K562 (cell line): ENCODE results near the gene ASB14. TPM values are rescaled to one million over a fixed set of nuclear protein-coding genes. Genes with fewer than 3 reads are reported as not detected.

Experiments used
- polyA plus RNA-seq, 8 experiments: library from polyadenylated mRNA; depleted of rRNA in 4 of 8; stranded (reverse) in 5 of 8; unstranded in 3 of 8; fragments of >200 nt; fragmentation: Nextera tagmentation in 2 of 8; fragmentation: Illumina TruSeq in 1 of 8; extraction: Ambion mirVana in 2 of 8; extraction: Trizol in 1 of 8; gene quantifications; 2 replicates each; pipeline versions ENCODE4 v1.2.1 to v1.2.3, GENCODE V29; 2011 to 2014; ENCODE audit warnings: inconsistent platforms in 1 of 8, missing spikeins in 1 of 8
- total RNA-seq, 7 experiments: library from RNA; depleted of rRNA in 6 of 7; stranded (reverse); fragments of >200 nt in 6 of 7; fragmentation: Illumina TruSeq in 2 of 7; extraction: Trizol in 2 of 7; gene quantifications; 2 replicates each; pipeline versions ENCODE4 v1.2.1 to v1.2.3, GENCODE V29; 2011 to 2021; ENCODE audit warnings: low replicate concordance in 1 of 7
- TF ChIP-seq, protein P1 (sequence below), 2 experiments: fragments of 450-650 bp; formaldehyde crosslinking in 1 of 2; IDR thresholded peaks; 2 replicates each; pipeline versions ENCODE4 v1.4.0 to v1.6.1; 2014 to 2020; ENCODE audit warnings: mild to moderate bottlenecking in 2 of 2, borderline replicate concordance in 1 of 2, low read depth in 1 of 2

Gene ASB14
- total and polyA plus RNA-seq, 9 of the 15 experiments (the other 6 are each of a cell fraction or from before 2014, with no cell fraction given), result 0.01 to 0.07 TPM; not detected in 7

DNA sequence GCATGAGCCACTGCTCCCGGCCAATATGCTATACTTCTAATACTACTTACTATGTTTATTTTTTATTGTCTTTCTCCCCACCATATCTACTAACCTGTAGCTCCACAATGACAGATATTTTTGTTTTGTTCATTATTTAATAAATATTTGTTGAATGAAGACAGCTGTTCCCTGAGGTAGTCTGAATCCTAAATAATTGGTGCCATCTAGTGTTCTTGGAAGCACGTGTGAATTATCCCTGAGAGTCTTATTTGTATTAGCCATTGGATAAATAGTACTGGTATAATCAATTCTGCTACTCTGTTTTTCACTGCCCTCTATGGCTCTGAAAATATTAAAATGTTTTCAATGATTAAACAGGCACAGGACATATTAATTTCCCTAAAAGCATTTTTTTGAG is 70.6 kb downstream of the ASB14 start (continued):
- TF ChIP-seq, protein P1, sequence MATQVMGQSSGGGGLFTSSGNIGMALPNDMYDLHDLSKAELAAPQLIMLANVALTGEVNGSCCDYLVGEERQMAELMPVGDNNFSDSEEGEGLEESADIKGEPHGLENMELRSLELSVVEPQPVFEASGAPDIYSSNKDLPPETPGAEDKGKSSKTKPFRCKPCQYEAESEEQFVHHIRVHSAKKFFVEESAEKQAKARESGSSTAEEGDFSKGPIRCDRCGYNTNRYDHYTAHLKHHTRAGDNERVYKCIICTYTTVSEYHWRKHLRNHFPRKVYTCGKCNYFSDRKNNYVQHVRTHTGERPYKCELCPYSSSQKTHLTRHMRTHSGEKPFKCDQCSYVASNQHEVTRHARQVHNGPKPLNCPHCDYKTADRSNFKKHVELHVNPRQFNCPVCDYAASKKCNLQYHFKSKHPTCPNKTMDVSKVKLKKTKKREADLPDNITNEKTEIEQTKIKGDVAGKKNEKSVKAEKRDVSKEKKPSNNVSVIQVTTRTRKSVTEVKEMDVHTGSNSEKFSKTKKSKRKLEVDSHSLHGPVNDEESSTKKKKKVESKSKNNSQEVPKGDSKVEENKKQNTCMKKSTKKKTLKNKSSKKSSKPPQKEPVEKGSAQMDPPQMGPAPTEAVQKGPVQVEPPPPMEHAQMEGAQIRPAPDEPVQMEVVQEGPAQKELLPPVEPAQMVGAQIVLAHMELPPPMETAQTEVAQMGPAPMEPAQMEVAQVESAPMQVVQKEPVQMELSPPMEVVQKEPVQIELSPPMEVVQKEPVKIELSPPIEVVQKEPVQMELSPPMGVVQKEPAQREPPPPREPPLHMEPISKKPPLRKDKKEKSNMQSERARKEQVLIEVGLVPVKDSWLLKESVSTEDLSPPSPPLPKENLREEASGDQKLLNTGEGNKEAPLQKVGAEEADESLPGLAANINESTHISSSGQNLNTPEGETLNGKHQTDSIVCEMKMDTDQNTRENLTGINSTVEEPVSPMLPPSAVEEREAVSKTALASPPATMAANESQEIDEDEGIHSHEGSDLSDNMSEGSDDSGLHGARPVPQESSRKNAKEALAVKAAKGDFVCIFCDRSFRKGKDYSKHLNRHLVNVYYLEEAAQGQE (IDR thresholded peaks at IDR 0.05; ENCODE audit: borderline replicate concordance), result peak; percentile 46; the same call in 1 of the 2 replicates
- TF ChIP-seq, protein P1 (CRISPR knock-in tag; IDR thresholded peaks at IDR 0.05; ENCODE audit: low read depth), result no peak

Other genes starting within 250 kb of the ASB14 start
- not detected in 2 replicates for gene SPATA12, start 232.0 kb downstream of the ASB14 start, total RNA-seq (2014; rRNA removed)
- not detected in 2 replicates for gene SPATA12, start 232.0 kb downstream of the ASB14 start, total RNA-seq (2014; rRNA removed; fragmentation: Illumina TruSeq; extraction: Trizol)
- gene SPATA12, start 232.0 kb downstream of the ASB14 start, total RNA-seq (2015; rRNA removed; fragmentation: Illumina TruSeq; extraction: Trizol), result not detected in 2 replicates
- gene SPATA12, start 232.0 kb downstream of the ASB14 start, total RNA-seq (2021), result not detected in 2 replicates
- not detected in 2 replicates for gene SPATA12, start 232.0 kb downstream of the ASB14 start, polyA plus RNA-seq (2011; rRNA removed)
- gene SPATA12, start 232.0 kb downstream of the ASB14 start, polyA plus RNA-seq (2014; fragmentation: Illumina TruSeq; extraction: Trizol), result not detected in 2 replicates
- gene SPATA12, start 232.0 kb downstream of the ASB14 start, polyA plus RNA-seq (2014; fragmentation: Nextera tagmentation; extraction: Ambion mirVana), result not detected
- gene SPATA12, start 232.0 kb downstream of the ASB14 start, polyA plus RNA-seq (2014; rRNA removed), result not detected in 2 replicates
- 0.09 TPM in 1 of 2 replicates, not detected in the other for gene IL17RD, start 127.3 kb downstream of the ASB14 start, total RNA-seq (2014; rRNA removed)
- gene IL17RD, start 127.3 kb downstream of the ASB14 start, total RNA-seq (2014; rRNA removed; fragmentation: Illumina TruSeq; extraction: Trizol), result 0.07 TPM in 1 of 2 replicates, not detected in the other
- 0.04 TPM in 1 of 2 replicates, not detected in the other for gene IL17RD, start 127.3 kb downstream of the ASB14 start, total RNA-seq (2015; rRNA removed; fragmentation: Illumina TruSeq; extraction: Trizol)
- gene IL17RD, start 127.3 kb downstream of the ASB14 start, total RNA-seq (2021), result 0.04 and 0.25 TPM in 2 replicates
- gene IL17RD, start 127.3 kb downstream of the ASB14 start, polyA plus RNA-seq (2011; rRNA removed), result 0.04 TPM in 1 of 2 replicates, not detected in the other
- not detected in 2 replicates for gene IL17RD, start 127.3 kb downstream of the ASB14 start, polyA plus RNA-seq (2014; fragmentation: Illumina TruSeq; extraction: Trizol)
- under 1 TPM in 1 of 2 experiments, not detected in 1; under 0.01 TPM for gene IL17RD, start 127.3 kb downstream of the ASB14 start, polyA plus RNA-seq (2014; fragmentation: Nextera tagmentation; extraction: Ambion mirVana)
- not detected in 2 replicates for gene IL17RD, start 127.3 kb downstream of the ASB14 start, polyA plus RNA-seq (2014; rRNA removed)
- gene HESX1, start 92.7 kb downstream of the ASB14 start, total RNA-seq (2014; rRNA removed), result 0.45 and 0.69 TPM in 2 replicates
- 0.62 TPM in 1 of 2 replicates, not detected in the other for gene HESX1, start 92.7 kb downstream of the ASB14 start, total RNA-seq (2014; rRNA removed; fragmentation: Illumina TruSeq; extraction: Trizol)
- 0.76 and 0.87 TPM in 2 replicates for gene HESX1, start 92.7 kb downstream of the ASB14 start, total RNA-seq (2015; rRNA removed; fragmentation: Illumina TruSeq; extraction: Trizol)
- 0.16 and 0.34 TPM in 2 replicates for gene HESX1, start 92.7 kb downstream of the ASB14 start, total RNA-seq (2021)
- 0.59 and 0.70 TPM in 2 replicates for gene HESX1, start 92.7 kb downstream of the ASB14 start, polyA plus RNA-seq (2011; rRNA removed)
- gene HESX1, start 92.7 kb downstream of the ASB14 start, polyA plus RNA-seq (2014; fragmentation: Illumina TruSeq; extraction: Trizol), result 0.75 and 0.89 TPM in 2 replicates
- gene HESX1, start 92.7 kb downstream of the ASB14 start, polyA plus RNA-seq (2014; fragmentation: Nextera tagmentation; extraction: Ambion mirVana), result 1 to 10 TPM in 1 of 2 experiments, under 1 TPM in 1; 0.88 to 1.1 TPM
- gene HESX1, start 92.7 kb downstream of the ASB14 start, polyA plus RNA-seq (2014; rRNA removed), result 0.90 and 1.2 TPM in 2 replicates
- 6.8 and 7.1 TPM in 2 replicates for gene APPL1, start 65.0 kb downstream of the ASB14 start, total RNA-seq (2014; rRNA removed)
- 9.0 and 9.9 TPM in 2 replicates for gene APPL1, start 65.0 kb downstream of the ASB14 start, total RNA-seq (2014; rRNA removed; fragmentation: Illumina TruSeq; extraction: Trizol)
- gene APPL1, start 65.0 kb downstream of the ASB14 start, total RNA-seq (2015; rRNA removed; fragmentation: Illumina TruSeq; extraction: Trizol), result 10.5 and 12.3 TPM in 2 replicates
- 6.9 and 8.0 TPM in 2 replicates for gene APPL1, start 65.0 kb downstream of the ASB14 start, total RNA-seq (2021)
- 4.6 and 8.9 TPM in 2 replicates for gene APPL1, start 65.0 kb downstream of the ASB14 start, polyA plus RNA-seq (2011; rRNA removed)
- 6.9 and 7.5 TPM in 2 replicates for gene APPL1, start 65.0 kb downstream of the ASB14 start, polyA plus RNA-seq (2014; fragmentation: Illumina TruSeq; extraction: Trizol)
- gene APPL1, start 65.0 kb downstream of the ASB14 start, polyA plus RNA-seq (2014; fragmentation: Nextera tagmentation; extraction: Ambion mirVana), result 1 to 10 TPM; 2.8 to 3.5 TPM
- 3.6 and 4.1 TPM in 2 replicates for gene APPL1, start 65.0 kb downstream of the ASB14 start, polyA plus RNA-seq (2014; rRNA removed)